ENCODE measurements around the gene FAM78B. TPM values are rescaled to one million over a fixed set of nuclear protein-coding genes. Genes with fewer than 3 reads are reported as not detected.
A peak's percentile ranks its signal among the peaks of the same experiment; 100 is the strongest.

FAM78B gene
- total RNA-seq = 1 to 10 TPM in 1 of 3 donors, under 1 TPM in 2; 0.46 to 1.5 (median 0.90) TPM

GRCh38 chr1:166166698-166167571 is at the start of gene FAM78B:
Gene FAM78B, minus strand, starts transcription at chr1:166167001. Its CDS starts 753 bp downstream, at chr1:166166248.
- peak; percentile 69 to 71 for ATAC-seq
- peaks cover 57% of the 10 kb centered on the region for H3K27me3 Mint-ChIP-seq (ENCODE audit: low read depth)
- H3K36me3 Mint-ChIP-seq (ENCODE audit: insufficient read depth) = no peaks in the 10 kb centered on the region
- no peaks in the 10 kb centered on the region for H3K9me3 Mint-ChIP-seq
- H3K4me1 Mint-ChIP-seq (ENCODE audit: low read depth) = peaks cover 15% of the 10 kb centered on the region
- DNase-seq = peak; percentile 34
- H3K4me3 Mint-ChIP-seq = peak within 1 kb of the TSS; percentile 76

- Mint-ChIP-seq H3K27me3 (ENCODE audit: low read depth) (no peaks in the 10 kb centered on the region), H3K4me3 (no peak overlapping the region), H3K4me1 (ENCODE audit: low read depth) (no peaks in the 10 kb centered on the region)
These were observed 35.7 kb upstream of the FAM78B start for GRCh38 chr1:166202546-166202945.

GRCh38 chr1:166200743-166201142 is 33.9 kb upstream of the FAM78B start:
- no peaks in the 10 kb centered on the region for H3K27me3 Mint-ChIP-seq (ENCODE audit: low read depth)

More at GRCh38 chr1:166202546-166202945, 35.7 kb upstream of the FAM78B start:
- no peak for DNase-seq
- no peak for ATAC-seq
- H3K9me3 Mint-ChIP-seq = no peaks in the 10 kb centered on the region
- no peaks in the 10 kb centered on the region for H3K36me3 Mint-ChIP-seq (ENCODE audit: insufficient read depth)

GRCh38 chr1:166197597-166197996 is 30.8 kb upstream of the FAM78B start:
- no peaks in the 10 kb centered on the region for H3K36me3 Mint-ChIP-seq (ENCODE audit: insufficient read depth)
- H3K9me3 Mint-ChIP-seq = no peaks in the 10 kb centered on the region
- no peaks in the 10 kb centered on the region for H3K4me1 Mint-ChIP-seq (ENCODE audit: low read depth)
- no peak overlapping the region for H3K4me3 Mint-ChIP-seq
- DNase-seq (no peak), ATAC-seq (no peak)
- no peaks in the 10 kb centered on the region for H3K27me3 Mint-ChIP-seq (ENCODE audit: low read depth)

More at GRCh38 chr1:166200743-166201142, 33.9 kb upstream of the FAM78B start:
- DNase-seq (no peak), ATAC-seq (no peak)
- Mint-ChIP-seq H3K9me3 (no peaks in the 10 kb centered on the region), H3K36me3 (ENCODE audit: insufficient read depth) (no peaks in the 10 kb centered on the region), H3K4me1 (ENCODE audit: low read depth) (no peaks in the 10 kb centered on the region), H3K4me3 (no peak overlapping the region)

GRCh38 chr1:166197141-166197540 is 30.3 kb upstream of the FAM78B start:
- Mint-ChIP-seq H3K36me3 (ENCODE audit: insufficient read depth) (no peaks in the 10 kb centered on the region), H3K27me3 (ENCODE audit: low read depth) (no peaks in the 10 kb centered on the region), H3K9me3 (no peaks in the 10 kb centered on the region), H3K4me1 (ENCODE audit: low read depth) (no peaks in the 10 kb centered on the region), H3K4me3 (no peak overlapping the region)
- DNase-seq (no peak), ATAC-seq (no peak)

- ATAC-seq (no peak), DNase-seq (no peak)
- H3K4me3 Mint-ChIP-seq = no peak overlapping the region
These were observed 26.4 kb upstream of the FAM78B start for GRCh38 chr1:166193057-166193698.

GRCh38 chr1:166190400-166190799 is 23.6 kb upstream of the FAM78B start:
- DNase-seq (no peak), ATAC-seq (no peak)
- no peak overlapping the region for H3K4me3 Mint-ChIP-seq
- no peaks in the 10 kb centered on the region for H3K36me3 Mint-ChIP-seq (ENCODE audit: insufficient read depth)
- H3K9me3 Mint-ChIP-seq = no peaks in the 10 kb centered on the region
- H3K27me3 Mint-ChIP-seq (ENCODE audit: low read depth) = peaks cover 2% of the 10 kb centered on the region
- H3K4me1 Mint-ChIP-seq (ENCODE audit: low read depth) = no peaks in the 10 kb centered on the region

More at GRCh38 chr1:166193057-166193698, 26.4 kb upstream of the FAM78B start:
- Mint-ChIP-seq H3K9me3 (no peaks in the 10 kb centered on the region), H3K36me3 (ENCODE audit: insufficient read depth) (no peaks in the 10 kb centered on the region), H3K27me3 (ENCODE audit: low read depth) (peaks cover 2% of the 10 kb centered on the region), H3K4me1 (ENCODE audit: low read depth) (no peaks in the 10 kb centered on the region)

- H3K4me1 Mint-ChIP-seq (ENCODE audit: low read depth) = no peaks in the 10 kb centered on the region
- no peak overlapping the region for H3K4me3 Mint-ChIP-seq
- no peak for ATAC-seq
- H3K9me3 Mint-ChIP-seq = no peaks in the 10 kb centered on the region
- no peak for DNase-seq
- no peaks in the 10 kb centered on the region for H3K36me3 Mint-ChIP-seq (ENCODE audit: insufficient read depth)
- H3K27me3 Mint-ChIP-seq (ENCODE audit: low read depth) = peaks cover 2% of the 10 kb centered on the region
These were observed 22.3 kb upstream of the FAM78B start for GRCh38 chr1:166189126-166189525.

GRCh38 chr1:166185526-166185925 is 18.7 kb upstream of the FAM78B start:
- Mint-ChIP-seq H3K36me3 (ENCODE audit: insufficient read depth) (no peaks in the 10 kb centered on the region), H3K9me3 (no peaks in the 10 kb centered on the region), H3K4me3 (no peak overlapping the region), H3K27me3 (ENCODE audit: low read depth) (peaks cover 3% of the 10 kb centered on the region), H3K4me1 (ENCODE audit: low read depth) (no peaks in the 10 kb centered on the region)
- DNase-seq = no peak
- no peak for ATAC-seq

GRCh38 chr1:166184897-166185296 is 18.1 kb upstream of the FAM78B start:
- no peak for ATAC-seq
- Mint-ChIP-seq H3K27me3 (ENCODE audit: low read depth) (peaks cover 3% of the 10 kb centered on the region), H3K4me1 (ENCODE audit: low read depth) (no peaks in the 10 kb centered on the region), H3K9me3 (no peaks in the 10 kb centered on the region), H3K36me3 (ENCODE audit: insufficient read depth) (no peaks in the 10 kb centered on the region), H3K4me3 (no peak overlapping the region)
- DNase-seq = no peak

GRCh38 chr1:166184012-166184411 is 17.2 kb upstream of the FAM78B start:
- Mint-ChIP-seq H3K9me3 (no peaks in the 10 kb centered on the region), H3K4me3 (no peak overlapping the region), H3K4me1 (ENCODE audit: low read depth) (no peaks in the 10 kb centered on the region), H3K36me3 (ENCODE audit: insufficient read depth) (no peaks in the 10 kb centered on the region), H3K27me3 (ENCODE audit: low read depth) (peaks cover 3% of the 10 kb centered on the region)
- DNase-seq (no peak), ATAC-seq (no peak)

- Mint-ChIP-seq H3K36me3 (ENCODE audit: insufficient read depth) (no peaks in the 10 kb centered on the region), H3K4me3 (no peak overlapping the region), H3K27me3 (ENCODE audit: low read depth) (peaks cover 9% of the 10 kb centered on the region), H3K9me3 (no peaks in the 10 kb centered on the region), H3K4me1 (ENCODE audit: low read depth) (no peaks in the 10 kb centered on the region)
- ATAC-seq = no peak
- no peak for DNase-seq
These were observed 15.5 kb upstream of the FAM78B start for GRCh38 chr1:166182281-166182680.

GRCh38 chr1:166176416-166176815 is 9.6 kb upstream of the FAM78B start:
- DNase-seq (no peak), ATAC-seq (peak; percentile 21 to 34)
- H3K9me3 Mint-ChIP-seq = no peaks in the 10 kb centered on the region
- H3K4me3 Mint-ChIP-seq = no peak overlapping the region
- peaks cover 10% of the 10 kb centered on the region for H3K27me3 Mint-ChIP-seq (ENCODE audit: low read depth)
- H3K36me3 Mint-ChIP-seq (ENCODE audit: insufficient read depth) = no peaks in the 10 kb centered on the region
- H3K4me1 Mint-ChIP-seq (ENCODE audit: low read depth) = no peaks in the 10 kb centered on the region

- peaks cover 12% of the 10 kb centered on the region for H3K27me3 Mint-ChIP-seq (ENCODE audit: low read depth)
- ATAC-seq (no peak), DNase-seq (no peak)
- H3K4me3 Mint-ChIP-seq = no peak overlapping the region
- no peaks in the 10 kb centered on the region for H3K4me1 Mint-ChIP-seq (ENCODE audit: low read depth)
- no peaks in the 10 kb centered on the region for H3K36me3 Mint-ChIP-seq (ENCODE audit: insufficient read depth)
- no peaks in the 10 kb centered on the region for H3K9me3 Mint-ChIP-seq
These were observed 8.2 kb upstream of the FAM78B start for GRCh38 chr1:166175032-166175431.

- no peak overlapping the region for H3K4me3 Mint-ChIP-seq
- H3K4me1 Mint-ChIP-seq (ENCODE audit: low read depth) = peaks cover 2% of the 10 kb centered on the region
- H3K9me3 Mint-ChIP-seq = no peaks in the 10 kb centered on the region
- peaks cover 14% of the 10 kb centered on the region for H3K27me3 Mint-ChIP-seq (ENCODE audit: low read depth)
- ATAC-seq (no peak), DNase-seq (no peak)
- no peaks in the 10 kb centered on the region for H3K36me3 Mint-ChIP-seq (ENCODE audit: insufficient read depth)
These were observed 7.3 kb upstream of the FAM78B start for GRCh38 chr1:166174108-166174507.

All from activated T-cell treated with anti-CD3 and anti-CD28 coated beads, Interleukin-2, amount 50 U/mL, for 4 hours (primary cell).